Ishikawa (cell line): ENCODE data around the gene ZCCHC2.

Experiments used
- CEBPB ChIP-seq: IDR thresholded peaks from 2 replicates; pipeline ENCODE4 v1.6.1; 2012
- CREB1 ChIP-seq: IDR thresholded peaks from 2 replicates; pipeline ENCODE4 v1.6.1; 2012; ENCODE audit warnings: low read depth
- EGR1 ChIP-seq: IDR thresholded peaks from 2 replicates; pipeline ENCODE4 v1.6.1; 2012
- EP300 ChIP-seq: IDR thresholded peaks from 2 replicates; pipeline ENCODE4 v1.6.1; 2012; ENCODE audit warnings: borderline replicate concordance
- FOXM1 ChIP-seq: IDR thresholded peaks from 2 replicates; pipeline ENCODE4 v1.6.1; 2012; ENCODE audit warnings: low read depth, borderline replicate concordance
- MAX ChIP-seq: IDR thresholded peaks from 2 replicates; pipeline ENCODE4 v1.6.1; 2012
- NFIC ChIP-seq: IDR thresholded peaks from 2 replicates; pipeline ENCODE4 v1.6.1; 2012
- RAD21 ChIP-seq: IDR thresholded peaks from 2 replicates; pipeline ENCODE4 v1.6.1; 2012; ENCODE audit warnings: low read depth
- REST ChIP-seq: IDR thresholded peaks from 2 replicates; pipeline ENCODE4 v1.6.1; 2012; ENCODE audit warnings: low read depth, mild to moderate bottlenecking
- TAF1 ChIP-seq: IDR thresholded peaks from 2 replicates; pipeline ENCODE4 v1.6.1; 2012; ENCODE audit warnings: low read depth, mild to moderate bottlenecking
- TCF12 ChIP-seq: IDR thresholded peaks from 2 replicates; pipeline ENCODE4 v1.6.1; 2012; ENCODE audit warnings: low read depth
- TEAD4 ChIP-seq: IDR thresholded peaks from 2 replicates; pipeline ENCODE4 v1.6.1; 2012
- USF1 ChIP-seq: IDR thresholded peaks from 2 replicates; pipeline ENCODE4 v1.6.1; 2012
- YY1 ChIP-seq: IDR thresholded peaks from 2 replicates; pipeline ENCODE4 v1.6.1; 2012; ENCODE audit warnings: low read depth
- ZBTB7A ChIP-seq: IDR thresholded peaks from 2 replicates; pipeline ENCODE4 v1.6.1; 2012; ENCODE audit warnings: low read depth

ZCCHC2 gene

DNA sequence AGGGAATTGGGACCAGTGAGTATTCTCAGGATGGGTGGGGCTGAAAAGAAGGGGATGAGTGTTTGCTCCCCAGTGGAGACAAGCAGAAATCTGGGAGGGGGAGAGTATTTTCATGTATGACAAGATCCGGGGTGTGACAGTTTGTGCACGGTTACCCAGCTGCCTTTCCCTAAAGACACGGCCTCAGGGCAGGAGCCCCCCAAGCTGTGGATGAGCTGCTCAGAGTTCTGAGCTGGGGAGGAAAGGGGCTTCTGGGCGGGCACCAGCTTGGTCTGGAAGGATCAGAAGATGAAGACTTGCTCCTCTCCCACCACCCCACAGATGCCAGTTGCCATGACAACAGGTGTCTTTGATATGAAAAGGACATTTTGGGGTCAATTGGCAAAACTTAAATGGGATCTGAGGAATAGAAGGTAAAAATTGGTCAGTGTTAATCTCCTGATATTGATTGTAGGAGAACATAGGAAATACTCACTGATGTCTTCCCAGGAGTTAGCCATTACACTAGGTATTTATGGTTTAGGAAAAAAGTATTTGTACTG lies 29.2 kb downstream of the ZCCHC2 start:
- TF ChIP-seq EP300 (no peak), FOXM1 (no peak), TAF1 (no peak), EGR1 (no peak), RAD21 (no peak), TEAD4 (no peak), CREB1 (no peak), TCF12 (no peak), CEBPB (no peak), MAX (no peak)

- no peak for TF ChIP-seq MAX
- TF ChIP-seq FOXM1, result no peak
- TF ChIP-seq CREB1, result no peak
- TF ChIP-seq EP300, result no peak
- TF ChIP-seq TAF1, result no peak
- TF ChIP-seq TCF12, result no peak
- TF ChIP-seq USF1, result no peak
- TF ChIP-seq REST, result no peak
- TF ChIP-seq EGR1, result no peak
Measured at GRCh38 chr18:62554061-62554815, 31.4 kb downstream of the ZCCHC2 start.

- TF ChIP-seq USF1, result no peak
- no peak for TF ChIP-seq REST
- no peak for TF ChIP-seq FOXM1
- TF ChIP-seq EP300, result no peak
- no peak for TF ChIP-seq TAF1
- no peak for TF ChIP-seq NFIC
- no peak for TF ChIP-seq TEAD4
- TF ChIP-seq CREB1, result no peak
- TF ChIP-seq EGR1, result no peak
- TF ChIP-seq RAD21, result no peak
- TF ChIP-seq MAX, result no peak
- TF ChIP-seq TCF12, result no peak
- no peak for TF ChIP-seq YY1
- TF ChIP-seq CEBPB, result no peak
- TF ChIP-seq ZBTB7A, result no peak
Measured at GRCh38 chr18:62555135-62555534, 32.3 kb downstream of the ZCCHC2 start.

DNA sequence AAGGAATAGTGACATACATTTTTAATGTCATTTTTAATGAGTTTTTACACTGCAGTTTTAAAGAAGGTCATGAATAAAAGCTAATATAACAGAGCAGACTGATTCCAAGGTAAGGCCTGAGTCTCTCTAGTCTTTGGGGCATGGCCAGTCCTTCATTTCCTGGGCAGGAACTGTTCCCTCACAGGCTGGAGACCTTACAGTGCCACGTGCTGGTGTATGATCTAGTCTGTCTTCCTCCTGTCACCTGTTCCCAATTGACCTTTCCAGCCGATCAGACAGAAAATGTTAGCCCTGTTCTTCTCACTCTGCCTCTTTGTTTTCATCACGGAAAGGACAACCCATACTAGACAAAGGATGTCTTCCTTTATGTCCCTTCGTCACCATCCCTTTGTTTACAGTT lies 33.6 kb downstream of the ZCCHC2 start:
- TF ChIP-seq EP300, result no peak
- no peak for TF ChIP-seq NFIC
- TF ChIP-seq USF1, result no peak
- no peak for TF ChIP-seq TAF1
- TF ChIP-seq FOXM1, result no peak
- TF ChIP-seq TCF12, result no peak
- TF ChIP-seq EGR1, result no peak
- TF ChIP-seq ZBTB7A, result no peak
- no peak for TF ChIP-seq TEAD4
- no peak for TF ChIP-seq YY1
- no peak for TF ChIP-seq REST
- TF ChIP-seq RAD21, result no peak
- no peak for TF ChIP-seq CEBPB
- no peak for TF ChIP-seq MAX
- TF ChIP-seq CREB1, result no peak
